ENCODE measurements around the gene LAPTM4A.

- no peak for TF ChIP-seq MAFK (IDR thresholded peaks at IDR 0.05; ENCODE audit: low read depth, low read length)
- no peak for TF ChIP-seq BHLHE40 (IDR thresholded peaks at IDR 0.05; ENCODE audit: low read depth, low read length)
- no peak for TF ChIP-seq FOS (IDR thresholded peaks at IDR 0.05; ENCODE audit: low read depth, low read length)
- no peak for TF ChIP-seq POLR2A (IDR thresholded peaks at IDR 0.05; ENCODE audit: low read depth, low read length)
Measured at GRCh38 chr2:20061476-20061875, 10.0 kb upstream of the LAPTM4A start.
